ENCODE results near the gene TMEM131L.
"Not testable (repeated sequence)": the region's sequence is repeated elsewhere in the genome, so short reads cannot be mapped to it uniquely, and the experiment has no call there.

Gene TMEM131L, protein sequence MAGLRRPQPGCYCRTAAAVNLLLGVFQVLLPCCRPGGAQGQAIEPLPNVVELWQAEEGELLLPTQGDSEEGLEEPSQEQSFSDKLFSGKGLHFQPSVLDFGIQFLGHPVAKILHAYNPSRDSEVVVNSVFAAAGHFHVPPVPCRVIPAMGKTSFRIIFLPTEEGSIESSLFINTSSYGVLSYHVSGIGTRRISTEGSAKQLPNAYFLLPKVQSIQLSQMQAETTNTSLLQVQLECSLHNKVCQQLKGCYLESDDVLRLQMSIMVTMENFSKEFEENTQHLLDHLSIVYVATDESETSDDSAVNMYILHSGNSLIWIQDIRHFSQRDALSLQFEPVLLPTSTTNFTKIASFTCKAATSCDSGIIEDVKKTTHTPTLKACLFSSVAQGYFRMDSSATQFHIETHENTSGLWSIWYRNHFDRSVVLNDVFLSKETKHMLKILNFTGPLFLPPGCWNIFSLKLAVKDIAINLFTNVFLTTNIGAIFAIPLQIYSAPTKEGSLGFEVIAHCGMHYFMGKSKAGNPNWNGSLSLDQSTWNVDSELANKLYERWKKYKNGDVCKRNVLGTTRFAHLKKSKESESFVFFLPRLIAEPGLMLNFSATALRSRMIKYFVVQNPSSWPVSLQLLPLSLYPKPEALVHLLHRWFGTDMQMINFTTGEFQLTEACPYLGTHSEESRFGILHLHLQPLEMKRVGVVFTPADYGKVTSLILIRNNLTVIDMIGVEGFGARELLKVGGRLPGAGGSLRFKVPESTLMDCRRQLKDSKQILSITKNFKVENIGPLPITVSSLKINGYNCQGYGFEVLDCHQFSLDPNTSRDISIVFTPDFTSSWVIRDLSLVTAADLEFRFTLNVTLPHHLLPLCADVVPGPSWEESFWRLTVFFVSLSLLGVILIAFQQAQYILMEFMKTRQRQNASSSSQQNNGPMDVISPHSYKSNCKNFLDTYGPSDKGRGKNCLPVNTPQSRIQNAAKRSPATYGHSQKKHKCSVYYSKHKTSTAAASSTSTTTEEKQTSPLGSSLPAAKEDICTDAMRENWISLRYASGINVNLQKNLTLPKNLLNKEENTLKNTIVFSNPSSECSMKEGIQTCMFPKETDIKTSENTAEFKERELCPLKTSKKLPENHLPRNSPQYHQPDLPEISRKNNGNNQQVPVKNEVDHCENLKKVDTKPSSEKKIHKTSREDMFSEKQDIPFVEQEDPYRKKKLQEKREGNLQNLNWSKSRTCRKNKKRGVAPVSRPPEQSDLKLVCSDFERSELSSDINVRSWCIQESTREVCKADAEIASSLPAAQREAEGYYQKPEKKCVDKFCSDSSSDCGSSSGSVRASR (N-terminal part only)

GRCh38 chr4:153466081-153466948 lies at the start of gene TMEM131L:
Gene TMEM131L (plus strand): TSS chr4:153466360. CDS start chr4:153466398, 38 bp downstream.
- DNase-seq: peak; percentile 83

DNA sequence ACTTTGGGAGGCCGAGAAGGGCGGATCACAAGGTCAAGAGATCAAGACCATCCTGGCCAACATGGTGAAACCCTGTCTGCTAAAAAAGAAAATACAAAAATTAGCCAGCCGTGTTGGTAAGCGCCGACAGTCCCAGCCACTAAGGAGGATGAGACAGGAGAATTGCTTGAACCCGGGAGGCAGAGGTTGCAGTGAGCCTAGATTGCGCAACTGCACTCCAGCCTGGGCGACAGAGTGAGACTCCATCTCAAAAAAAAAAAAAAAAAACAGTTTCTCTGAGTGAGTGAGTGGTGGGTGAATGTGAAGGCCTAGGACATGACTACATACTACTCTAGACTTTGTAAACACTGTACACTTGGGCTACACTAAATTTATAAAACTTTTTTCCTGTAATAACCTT lies 49.7 kb upstream of the TMEM131L start:
- not testable (repeated sequence) for DNase-seq

DNA sequence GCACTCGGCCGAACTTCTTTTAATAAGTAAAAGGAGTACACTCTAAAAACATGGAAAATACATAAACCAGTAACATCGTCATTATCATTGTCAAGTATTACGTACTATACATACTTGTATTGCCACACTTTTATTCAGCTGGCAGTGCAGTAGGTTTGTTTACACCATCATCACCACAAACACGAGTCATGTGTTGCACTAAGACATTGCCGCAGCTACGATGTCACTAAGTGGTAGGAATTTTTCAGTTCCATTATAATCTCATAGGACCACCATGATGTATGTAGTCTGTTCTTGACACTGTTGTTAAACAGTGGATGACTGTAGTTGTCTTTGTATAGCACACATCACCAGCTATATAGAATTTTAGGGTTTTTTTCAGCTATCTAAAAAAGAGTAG lies 48.0 kb upstream of the TMEM131L start:
- peak; percentile 12 for DNase-seq

- DNase-seq: no peak
These were observed 47.6 kb upstream of the TMEM131L start for GRCh38 chr4:153418558-153418957.

GRCh38 chr4:153419029-153419428 lies 47.1 kb upstream of the TMEM131L start:
- no peak for DNase-seq

DNA sequence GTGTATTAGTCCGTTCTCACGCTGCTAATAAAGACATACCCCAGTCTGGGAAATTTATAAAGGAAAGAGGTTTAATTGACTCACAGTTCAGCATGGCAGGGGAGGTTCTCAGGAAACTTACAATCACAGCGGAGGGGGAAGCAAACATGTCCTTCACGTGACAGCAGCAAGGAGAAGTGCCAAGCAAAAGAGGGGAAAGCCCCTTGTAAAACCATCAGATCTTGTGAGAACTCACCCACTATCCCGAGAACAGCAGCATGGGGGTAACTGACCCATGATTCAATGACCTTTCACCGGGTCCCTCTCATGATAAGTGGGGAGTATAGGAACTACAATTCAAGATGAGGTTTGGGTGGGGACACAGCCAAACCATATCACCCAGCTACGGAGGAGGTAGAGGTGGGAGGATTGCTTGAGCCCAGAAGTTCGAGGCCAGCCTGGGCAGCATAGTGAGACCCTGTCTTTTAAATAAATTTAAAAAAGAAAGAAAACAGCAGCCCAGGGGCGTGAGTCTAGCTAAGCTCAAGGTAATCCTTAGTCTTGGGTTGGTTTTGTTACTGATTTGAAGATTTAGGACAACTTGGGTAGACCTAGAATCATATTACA lies 46.4 kb upstream of the TMEM131L start:
- peak; percentile 33 for DNase-seq

- DNase-seq: no peak
These were observed 45.8 kb upstream of the TMEM131L start for GRCh38 chr4:153420361-153420760.

DNA sequence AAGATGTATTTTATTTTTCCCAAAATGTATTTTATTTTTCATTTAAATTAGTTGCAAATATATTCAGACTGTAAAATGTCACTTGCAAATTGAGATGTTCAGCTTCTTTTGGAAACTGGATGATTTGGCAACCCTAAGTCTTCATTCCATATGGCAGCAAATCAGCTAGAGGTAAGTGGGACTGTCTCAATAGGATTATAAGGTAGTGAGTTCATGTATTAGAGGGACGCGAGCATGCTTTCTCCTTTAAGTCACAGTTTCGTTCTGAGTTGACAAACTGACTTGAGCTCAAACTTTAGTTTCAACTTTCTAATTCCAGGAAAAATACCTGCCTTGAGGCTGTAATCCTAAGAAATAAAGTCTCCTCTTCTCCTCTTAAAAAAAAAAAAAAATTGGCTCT lies 44.2 kb upstream of the TMEM131L start:
- no peak for DNase-seq

DNA sequence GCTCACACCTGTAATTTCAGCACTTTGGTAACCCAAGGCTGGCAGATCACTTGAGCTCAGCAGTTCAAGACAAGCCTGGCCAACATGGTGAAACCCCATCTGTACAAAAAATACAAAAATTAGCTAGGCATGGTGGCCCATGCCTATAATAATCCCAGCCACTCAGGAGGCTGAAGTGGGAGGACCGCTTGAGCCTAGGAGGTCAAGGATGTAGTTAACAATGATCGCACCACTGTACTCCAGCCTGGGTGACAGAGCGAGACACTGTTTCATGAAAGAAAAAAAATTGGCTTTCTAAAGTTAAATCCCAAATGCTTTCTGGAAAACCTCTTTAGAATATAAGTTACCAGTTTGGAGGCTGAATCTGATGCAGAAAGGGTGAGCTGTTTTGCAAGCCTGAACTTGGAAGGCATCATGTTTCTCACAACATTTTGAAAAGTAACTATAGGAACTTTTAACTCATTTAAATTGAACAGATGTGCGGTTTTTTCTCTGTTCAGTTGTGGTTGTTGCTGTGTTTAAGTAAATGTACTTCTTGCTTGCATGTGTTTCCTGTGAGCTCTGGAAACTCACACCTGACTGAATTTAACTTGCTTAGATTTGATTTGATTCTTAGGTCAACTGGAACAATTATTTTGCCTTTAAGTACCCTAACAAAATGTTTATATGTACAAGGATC lies 39.8 kb upstream of the TMEM131L start:
- no peak for DNase-seq

- no peak for DNase-seq
These were observed 38.6 kb upstream of the TMEM131L start for GRCh38 chr4:153427363-153428071.

- DNase-seq: no peak
These were observed 37.2 kb upstream of the TMEM131L start for GRCh38 chr4:153428941-153429475.

DNA sequence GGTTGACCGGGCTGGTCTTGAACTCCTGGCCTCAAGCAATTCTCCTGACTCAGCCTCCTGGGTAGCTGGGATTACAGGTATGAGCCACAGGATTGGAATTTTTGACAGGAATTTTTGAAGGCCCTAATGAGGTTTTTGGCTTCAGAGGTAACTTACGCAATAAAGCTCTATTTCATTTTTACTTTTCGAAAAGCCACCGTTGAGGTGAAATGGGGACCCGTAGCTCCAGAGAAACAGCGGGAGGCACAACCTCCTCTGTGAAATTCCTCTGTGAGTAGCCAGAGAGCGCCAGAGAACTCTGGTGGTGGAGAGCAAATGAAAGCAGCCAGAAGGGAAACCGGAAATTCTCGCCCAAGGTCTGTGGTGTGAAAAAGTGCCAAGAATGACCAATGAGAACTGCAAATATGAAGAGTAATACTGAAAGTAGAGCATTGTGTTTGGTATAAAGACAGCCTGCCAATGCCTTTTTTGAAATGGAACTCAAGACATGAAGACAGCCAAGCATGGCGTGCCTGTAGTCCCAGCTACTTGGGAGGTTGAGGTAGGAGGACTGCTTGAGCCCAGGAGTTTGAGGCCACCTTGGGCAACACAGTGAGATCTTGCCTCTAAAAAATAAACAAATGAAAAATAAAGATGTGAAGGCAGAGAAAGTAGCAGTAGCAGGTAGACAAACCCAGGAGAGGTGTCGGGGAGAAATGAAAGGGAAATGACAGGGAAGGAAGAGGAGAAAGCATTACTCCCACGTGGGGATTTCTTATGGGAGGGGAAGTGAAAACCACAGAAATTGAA lies 33.0 kb upstream of the TMEM131L start:
- peak; percentile 95 for DNase-seq

DNA sequence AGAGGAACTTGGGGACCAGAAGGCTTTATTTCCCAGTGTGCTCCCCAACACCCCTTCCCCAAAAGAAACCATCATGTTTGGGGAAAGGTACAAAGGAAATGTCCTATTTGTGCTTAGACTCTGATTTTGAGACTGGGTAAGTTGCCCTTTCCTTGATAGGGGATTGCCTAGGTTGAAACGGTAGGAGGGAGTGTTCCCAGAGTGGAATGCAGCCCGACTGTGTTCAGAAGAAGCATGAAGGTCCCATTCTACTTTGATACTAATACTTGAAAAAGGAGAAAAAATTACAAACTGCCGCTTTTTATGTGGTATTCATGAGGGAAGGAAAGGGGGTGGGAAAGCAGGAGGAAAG lies 32.4 kb upstream of the TMEM131L start:
- DNase-seq: no peak

DNA sequence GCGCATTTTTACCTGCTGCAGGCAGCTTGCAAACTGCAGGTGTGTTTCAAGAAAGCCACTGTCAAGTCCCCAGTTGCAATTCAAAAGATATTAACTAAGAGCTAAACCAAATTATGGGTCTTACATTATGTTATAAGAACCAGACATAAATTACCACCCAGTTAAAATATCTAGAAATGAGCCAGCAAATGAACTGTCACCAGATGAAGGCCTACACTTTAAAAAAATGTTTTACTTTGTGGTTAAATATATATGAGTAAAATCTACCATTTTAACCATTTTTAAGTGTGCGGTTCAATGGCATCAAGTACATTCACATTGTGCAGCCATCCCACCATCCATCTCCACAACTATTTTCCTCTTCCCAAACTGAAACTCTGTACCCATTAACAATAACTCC lies 32.0 kb upstream of the TMEM131L start:
- no peak for DNase-seq

GRCh38 chr4:153438916-153439756 lies 27.0 kb upstream of the TMEM131L start:
- no peak for DNase-seq

GRCh38 chr4:153439831-153440230 lies 26.3 kb upstream of the TMEM131L start:
- DNase-seq: no peak

- DNase-seq: no peak
These were observed 25.7 kb upstream of the TMEM131L start for GRCh38 chr4:153440475-153440874.
